Fibroblast of mammary gland (primary cell): Measurements from ENCODE around the gene ACOX2.

Experiments
- DNase-seq: peaks from one replicate; pipeline ENCODE4 v3.0.0-alpha.2; 2010; ENCODE audit warnings: low read depth
- H3K4me3 ChIP-seq: 2 replicates; pipeline ENCODE4 v1.5.1; 2011; ENCODE audit warnings: low read depth, mild to moderate bottlenecking, low read length, moderate library complexity; ENCODE audit not compliant: control insufficient read depth
- TF ChIP-seq, protein P1 (sequence below): conservative IDR thresholded peaks from 2 replicates; pipeline ENCODE4 v1.5.1; 2011; ENCODE audit warnings: low read depth, low read length, inconsistent platforms; ENCODE audit not compliant: control insufficient read depth, insufficient read depth

Gene ACOX2

DNA sequence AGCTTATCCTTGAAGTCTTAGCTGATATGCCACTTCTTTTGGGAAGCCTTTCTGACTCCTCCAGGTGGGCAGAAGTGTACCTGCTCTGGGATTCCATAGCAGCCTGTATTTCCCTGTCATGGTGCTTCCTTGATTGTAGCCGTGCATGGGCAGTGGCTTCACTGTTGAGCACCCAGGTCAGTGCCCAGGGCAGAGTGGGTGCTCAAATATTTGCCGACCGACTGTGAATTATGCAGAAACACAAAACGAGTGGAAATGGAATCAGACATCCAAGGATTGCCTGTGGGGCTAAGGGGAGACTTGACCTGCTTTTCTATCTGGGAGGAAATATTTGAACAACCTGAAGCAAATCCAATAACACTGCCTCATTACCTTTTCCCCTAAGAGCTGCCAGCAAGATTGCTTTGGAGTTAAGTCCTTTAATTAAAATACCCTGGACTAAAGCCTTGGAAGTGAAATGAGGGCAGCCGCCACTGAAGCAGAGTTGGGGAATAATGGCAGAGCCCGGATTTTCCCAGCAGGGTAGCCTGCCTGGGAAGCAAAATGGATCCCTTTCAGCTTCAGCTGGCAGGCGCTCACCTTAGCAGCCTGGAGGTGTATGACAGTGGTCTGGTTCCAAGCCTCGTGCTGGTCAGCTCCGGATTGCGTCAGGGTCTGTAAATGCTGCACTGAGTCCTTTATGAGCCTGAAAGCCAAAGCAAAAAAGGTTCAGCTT lies 14.9 kb downstream of the ACOX2 start:
- TF ChIP-seq, protein P1, sequence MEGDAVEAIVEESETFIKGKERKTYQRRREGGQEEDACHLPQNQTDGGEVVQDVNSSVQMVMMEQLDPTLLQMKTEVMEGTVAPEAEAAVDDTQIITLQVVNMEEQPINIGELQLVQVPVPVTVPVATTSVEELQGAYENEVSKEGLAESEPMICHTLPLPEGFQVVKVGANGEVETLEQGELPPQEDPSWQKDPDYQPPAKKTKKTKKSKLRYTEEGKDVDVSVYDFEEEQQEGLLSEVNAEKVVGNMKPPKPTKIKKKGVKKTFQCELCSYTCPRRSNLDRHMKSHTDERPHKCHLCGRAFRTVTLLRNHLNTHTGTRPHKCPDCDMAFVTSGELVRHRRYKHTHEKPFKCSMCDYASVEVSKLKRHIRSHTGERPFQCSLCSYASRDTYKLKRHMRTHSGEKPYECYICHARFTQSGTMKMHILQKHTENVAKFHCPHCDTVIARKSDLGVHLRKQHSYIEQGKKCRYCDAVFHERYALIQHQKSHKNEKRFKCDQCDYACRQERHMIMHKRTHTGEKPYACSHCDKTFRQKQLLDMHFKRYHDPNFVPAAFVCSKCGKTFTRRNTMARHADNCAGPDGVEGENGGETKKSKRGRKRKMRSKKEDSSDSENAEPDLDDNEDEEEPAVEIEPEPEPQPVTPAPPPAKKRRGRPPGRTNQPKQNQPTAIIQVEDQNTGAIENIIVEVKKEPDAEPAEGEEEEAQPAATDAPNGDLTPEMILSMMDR: no peak
- no peak for DNase-seq
- H3K4me3 ChIP-seq: no peak overlapping the region

DNA sequence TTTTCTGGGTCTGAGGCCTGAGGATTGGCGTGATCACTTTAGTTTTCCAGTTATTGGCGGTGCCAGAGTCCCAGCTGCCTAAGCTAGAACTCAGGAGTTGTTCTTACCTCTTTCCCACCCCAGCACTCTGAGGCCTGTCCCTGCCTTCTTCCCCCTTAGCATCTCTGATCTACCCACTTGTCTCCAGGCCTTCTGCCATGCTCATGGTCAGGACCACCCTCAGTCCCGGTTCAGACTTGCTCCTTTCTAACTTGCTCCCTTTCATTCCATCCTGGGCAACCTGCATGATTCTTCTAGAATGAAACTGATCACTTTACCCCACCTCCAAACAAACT lies 15.7 kb downstream of the ACOX2 start:
- H3K4me3 ChIP-seq: no peak overlapping the region
- TF ChIP-seq, protein P1: no peak
- no peak for DNase-seq

DNA sequence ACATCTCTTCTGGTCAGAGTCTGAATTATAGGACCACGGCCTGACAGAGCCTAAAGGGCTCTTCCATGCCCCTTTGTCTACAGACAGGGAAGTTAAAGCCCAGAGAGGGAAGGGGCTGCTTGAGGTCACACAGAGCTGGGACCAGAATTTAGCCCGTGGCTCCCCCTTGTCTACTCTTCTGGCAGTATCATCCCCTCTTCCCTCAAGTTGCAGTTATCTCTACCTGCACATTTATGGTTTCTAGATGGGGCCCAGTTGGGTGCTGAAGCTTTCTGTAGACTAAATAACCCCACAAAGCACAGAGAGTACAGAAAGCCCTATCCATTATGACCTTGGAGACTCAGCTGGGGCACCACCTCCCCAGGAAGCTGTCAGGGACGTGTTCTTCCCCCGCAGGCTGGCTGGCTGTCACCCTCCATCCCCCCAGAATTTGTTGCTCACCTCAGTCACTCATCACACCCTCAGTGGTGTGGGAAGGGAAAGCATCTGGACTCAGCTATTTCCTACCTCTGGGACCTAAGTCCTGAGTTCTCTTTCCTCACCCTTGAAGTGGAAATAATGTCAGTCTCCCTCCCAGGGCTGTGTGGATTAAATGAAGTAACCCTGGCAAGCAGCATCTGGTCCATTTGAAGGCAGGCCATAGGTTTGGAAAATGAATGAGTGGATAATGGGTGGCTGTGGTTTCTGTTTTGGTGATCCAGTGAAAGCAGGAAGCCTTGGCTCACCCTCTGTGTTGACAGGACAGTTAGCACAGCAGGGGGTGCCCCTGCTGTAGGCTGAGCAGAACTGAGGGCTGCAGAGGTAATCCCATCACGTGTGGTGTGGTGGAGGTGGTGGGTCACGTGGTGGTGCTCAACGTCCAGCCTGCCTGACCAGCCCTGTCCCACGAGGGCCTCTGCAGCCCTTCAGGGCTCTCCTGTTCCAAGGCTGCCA lies 16.3 kb downstream of the ACOX2 start:
- DNase-seq: peak; percentile 47
- no peak overlapping the region for H3K4me3 ChIP-seq
- TF ChIP-seq, protein P1: no peak

DNA sequence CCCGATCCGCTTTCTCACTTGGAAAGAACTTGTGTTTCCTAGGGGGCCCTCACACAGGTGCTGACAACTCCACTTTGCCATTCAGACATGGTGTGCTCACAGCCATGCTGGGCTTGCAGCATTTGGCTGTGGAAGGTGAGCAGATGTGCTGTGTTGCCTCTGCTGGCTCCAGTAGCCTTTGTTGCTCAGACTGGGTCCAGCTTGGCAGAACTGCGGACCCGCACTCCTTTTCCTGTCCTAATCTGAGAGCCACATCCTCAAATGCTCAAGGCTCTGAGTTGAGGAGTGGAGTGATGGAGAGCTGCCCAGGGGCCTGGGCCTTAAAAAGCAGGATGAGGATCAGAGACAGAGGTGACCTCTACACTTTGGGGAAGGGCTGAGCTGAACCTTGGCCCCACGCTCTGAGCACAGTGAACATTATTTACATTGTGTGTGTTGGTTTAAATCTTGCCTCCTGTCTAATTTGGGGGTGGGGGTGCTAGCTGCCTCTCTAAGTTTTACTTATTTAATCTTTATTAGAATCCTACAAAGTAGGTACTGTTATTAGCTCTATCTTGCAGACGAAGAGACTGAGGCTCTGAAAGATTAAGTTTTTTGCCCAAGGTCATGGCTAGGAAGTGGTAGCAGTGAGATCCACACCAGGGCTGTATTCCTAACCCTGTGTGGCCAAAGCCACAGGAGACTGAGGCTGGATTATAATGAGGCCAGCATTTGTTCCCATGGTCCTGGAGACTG lies 17.2 kb downstream of the ACOX2 start:
- TF ChIP-seq, protein P1: no peak
- DNase-seq: no peak
- H3K4me3 ChIP-seq: no peak overlapping the region

DNA sequence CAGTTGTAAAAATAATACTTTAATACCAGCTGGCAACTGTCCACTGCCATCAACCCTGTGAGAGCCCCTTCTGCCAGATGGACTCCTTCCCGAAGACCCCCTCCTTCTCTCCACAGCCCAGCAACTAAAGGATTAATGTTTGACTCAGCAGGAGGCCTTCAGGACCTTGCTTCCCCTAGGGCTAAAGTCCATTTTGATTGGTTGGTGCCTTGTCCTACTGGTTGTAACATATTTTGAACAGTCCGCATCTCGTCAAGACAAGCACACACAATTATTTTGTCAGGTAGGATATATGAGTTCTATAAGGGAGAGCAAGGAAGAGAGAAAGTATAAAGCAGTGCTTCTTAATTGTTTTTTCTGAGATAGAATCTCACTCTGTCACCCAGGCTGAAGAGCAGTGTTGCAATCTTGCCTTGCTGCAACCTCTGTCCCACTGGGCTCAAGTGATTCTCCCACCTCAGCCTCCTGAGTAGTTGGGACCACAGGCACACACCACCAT lies 18.6 kb downstream of the ACOX2 start:
- DNase-seq: no peak
- TF ChIP-seq, protein P1: no peak
- H3K4me3 ChIP-seq: no peak overlapping the region

DNA sequence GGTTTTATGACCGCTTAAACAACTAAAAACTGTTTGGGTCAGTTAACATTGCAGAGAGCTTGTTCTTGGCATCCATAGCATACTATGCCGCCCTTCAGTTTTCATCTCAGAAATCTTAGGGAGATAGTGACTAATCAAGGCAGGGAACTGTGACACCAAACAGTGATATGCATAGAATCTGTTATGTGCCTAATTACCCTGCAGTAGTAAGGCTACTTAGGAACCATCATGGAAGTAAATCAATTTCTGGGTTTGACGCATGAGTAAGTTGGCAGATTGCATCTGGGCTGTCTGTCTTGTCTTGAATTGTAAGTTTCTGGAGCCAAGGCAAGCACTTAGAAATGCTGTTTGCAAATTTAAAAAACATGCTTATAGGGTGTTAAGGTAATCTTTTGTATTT lies 22.6 kb downstream of the ACOX2 start:
- H3K4me3 ChIP-seq: no peak overlapping the region
- TF ChIP-seq, protein P1: no peak
- no peak for DNase-seq
